PC-3 (cell line): ENCODE results near the gene NTM. TPM values are rescaled to one million over a fixed set of nuclear protein-coding genes. Genes with fewer than 3 reads are reported as not detected.

Experiments used
- ATAC-seq: fragments of 200-7000 bp; cut with Tn5 transposase; 2 replicates; pipeline ENCODE4 v1.9.1; 2020; ENCODE audit warnings: mild to moderate bottlenecking, moderate library complexity
- BruUV-seq: library from RNA; stranded (reverse); fragments of 400-500 nt; replicated peaks from 2 replicates; lab custom pipeline; 2021; lab: Mats Ljungman, UMichigan
- CTCF ChIA-PET: fragments of 300-600 bp; sonication (Branson Sonifier 250); formaldehyde crosslinking; loops from one replicate; lab custom pipeline; 2022; ENCODE audit warnings: antibody characterized with exemption; lab: Charles Lee
- POLR2A ChIA-PET: fragments of 300-600 bp; sonication (Branson Sonifier 250); formaldehyde crosslinking; loops from one replicate; lab custom pipeline; 2022; ENCODE audit warnings: antibody characterized with exemption; ENCODE audit not compliant: unreplicated experiment; lab: Charles Lee
- DNase-seq: peaks from one replicate; pipeline ENCODE4 v3.0.0-alpha.2; 2015
- H2AFZ ChIP-seq: fragments of 300-600 bp; sonication (generic); 2 replicates; pipeline ENCODE4 v1.6.0; 2016; ENCODE audit warnings: antibody characterized with exemption, low read length
- H3F3A ChIP-seq: fragments of 300-600 bp; sonication (generic); one replicate; pipeline ENCODE4 v1.6.0; 2017; ENCODE audit warnings: antibody characterized with exemption, low read length, control low read depth, mild to moderate bottlenecking; ENCODE audit not compliant: unreplicated experiment
- H3K27ac ChIP-seq: fragments of 300-600 bp; sonication (generic); 2 replicates; pipeline ENCODE4 v1.5.1; 2016; ENCODE audit warnings: mild to moderate bottlenecking, low read length
- H3K27me3 ChIP-seq: fragments of 300-600 bp; sonication (generic); 2 replicates; pipeline ENCODE4 v1.6.1; 2016; ENCODE audit warnings: low read length, mixed read lengths
- H3K36me3 ChIP-seq: fragments of 300-600 bp; sonication (generic); 2 replicates; pipeline ENCODE4 v1.6.1; 2016; ENCODE audit warnings: low read depth, mixed run types, low read length, mixed read lengths
- H3K4me1 ChIP-seq: fragments of 300-600 bp; sonication (generic); 2 replicates; pipeline ENCODE4 v1.5.1; 2016; ENCODE audit warnings: low read length; ENCODE audit not compliant: insufficient read depth
- H3K4me2 ChIP-seq: fragments of 300-600 bp; sonication (generic); 2 replicates; pipeline ENCODE4 v1.6.0; 2016; ENCODE audit warnings: low read length
- H3K4me3 ChIP-seq: fragments of 300-600 bp; sonication (generic); 2 replicates; pipeline ENCODE4 v1.5.1; 2016; ENCODE audit warnings: mild to moderate bottlenecking, low read length, mixed read lengths
- H3K79me2 ChIP-seq: fragments of 300-600 bp; sonication (generic); 2 replicates; pipeline ENCODE4 v1.6.1; 2017; ENCODE audit warnings: low read length, mixed read lengths
- H3K9ac ChIP-seq: fragments of 300-600 bp; sonication (generic); 2 replicates; pipeline ENCODE4 v1.6.0; 2016; ENCODE audit warnings: mild to moderate bottlenecking, low read length
- H3K9me2 ChIP-seq: fragments of 300-600 bp; sonication (generic); replicated peaks from 2 replicates; pipeline ENCODE4 v1.6.1; 2016; ENCODE audit warnings: mixed run types, low read length, mixed read lengths
- H3K9me3 ChIP-seq: fragments of 300-600 bp; sonication (generic); 2 replicates; pipeline ENCODE4 v1.6.1; 2016; ENCODE audit warnings: low read length, mixed read lengths
- H4K20me1 ChIP-seq: fragments of 300-600 bp; sonication (generic); 2 replicates; pipeline ENCODE4 v1.6.1; 2016; ENCODE audit warnings: low read length, mixed read lengths
- EZH2 ChIP-seq: fragments of 300-600 bp; sonication (generic); IDR thresholded peaks from one replicate; pipeline ENCODE4 v1.6.1; 2017; ENCODE audit warnings: antibody characterized with exemption, mild to moderate bottlenecking, low read length; ENCODE audit not compliant: unreplicated experiment
- EZH2phosphoT487 ChIP-seq: fragments of 300-600 bp; sonication (generic); IDR thresholded peaks from 2 replicates; pipeline ENCODE4 v1.6.1; 2018; ENCODE audit warnings: mild to moderate bottlenecking, antibody characterized with exemption, low read length, borderline replicate concordance
- intact Hi-C: fragments of 100-400 bp; cut with micrococcal nuclease; formaldehyde crosslinking; loops from 2 replicates; pipeline ENCODE4 v1.9.0; 2023
- total RNA-seq: library from RNA; depleted of rRNA; stranded (reverse); fragments of >200 nt; gene quantifications from 2 replicates; pipeline ENCODE4 v1.2.3, GENCODE V29; 2014
- TF ChIP-seq, protein P1 (sequence below): fragments of 300-600 bp; sonication (generic); conservative IDR thresholded peaks from 2 replicates; pipeline ENCODE4 v1.5.1; 2017; ENCODE audit warnings: antibody characterized with exemption, low read depth, mild to moderate bottlenecking, low read length

Gene NTM
- total RNA-seq, 1 experiment from 2014 or later, result not detected

DNA sequence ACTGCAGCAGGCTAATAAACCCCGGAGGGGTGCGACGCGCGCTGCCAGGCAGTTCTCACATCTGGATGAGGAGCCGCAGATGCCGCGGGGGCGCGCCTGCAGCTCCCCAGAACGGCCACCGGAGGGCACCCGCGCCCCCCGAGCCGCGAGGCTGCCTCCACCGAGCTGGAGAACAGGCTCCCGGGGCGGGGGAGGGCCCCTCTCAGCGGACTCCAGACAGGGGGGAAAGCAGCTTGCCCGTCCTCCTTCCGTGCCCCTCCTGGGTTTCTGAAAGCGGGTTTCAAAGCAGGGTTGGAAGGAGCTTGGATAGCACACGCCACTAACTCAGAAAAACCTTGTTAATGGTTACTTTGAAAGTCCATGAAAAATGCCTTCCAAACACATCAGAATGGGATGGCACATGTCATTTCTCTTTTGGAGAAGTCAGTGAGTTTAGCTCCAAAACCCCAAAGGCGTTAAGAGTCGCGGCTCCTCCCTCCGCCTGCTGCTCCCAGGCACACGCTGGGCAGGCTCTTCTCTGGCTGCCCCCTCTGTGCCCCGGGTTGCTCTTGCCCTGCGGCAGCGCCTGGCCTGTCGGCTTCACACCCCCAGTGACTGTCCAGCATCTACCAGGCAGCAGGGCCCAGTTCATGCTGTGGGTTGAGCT, 317.8 kb downstream of the NTM start:
- Histone ChIP-seq H3K9me2 (no peaks in the 10 kb centered on the region), H2AFZ (peak overlapping the region; percentile 60; the same call in 1 of the 2 replicates), H3K27me3 (peaks cover 63% of the 10 kb centered on the region), H3K4me2 (peak overlapping the region; percentile 49; the same call in 1 of the 2 replicates), H3K4me3 (no peak overlapping the region), H3K4me1 (no peaks in the 10 kb centered on the region), H3K36me3 (no peaks in the 10 kb centered on the region), H3K9me3 (no peaks in the 10 kb centered on the region; the same call in 1 of the 2 replicates), H3F3A (no peaks in the 10 kb centered on the region), H3K79me2 (no peaks in the 10 kb centered on the region), H3K27ac (no peak overlapping the region), H3K9ac (no peak overlapping the region), H4K20me1 (no peaks in the 10 kb centered on the region)
- CTCF ChIA-PET, result no interaction called here
- TF ChIP-seq EZH2phosphoT487, result no peak
- TF ChIP-seq, protein P1, sequence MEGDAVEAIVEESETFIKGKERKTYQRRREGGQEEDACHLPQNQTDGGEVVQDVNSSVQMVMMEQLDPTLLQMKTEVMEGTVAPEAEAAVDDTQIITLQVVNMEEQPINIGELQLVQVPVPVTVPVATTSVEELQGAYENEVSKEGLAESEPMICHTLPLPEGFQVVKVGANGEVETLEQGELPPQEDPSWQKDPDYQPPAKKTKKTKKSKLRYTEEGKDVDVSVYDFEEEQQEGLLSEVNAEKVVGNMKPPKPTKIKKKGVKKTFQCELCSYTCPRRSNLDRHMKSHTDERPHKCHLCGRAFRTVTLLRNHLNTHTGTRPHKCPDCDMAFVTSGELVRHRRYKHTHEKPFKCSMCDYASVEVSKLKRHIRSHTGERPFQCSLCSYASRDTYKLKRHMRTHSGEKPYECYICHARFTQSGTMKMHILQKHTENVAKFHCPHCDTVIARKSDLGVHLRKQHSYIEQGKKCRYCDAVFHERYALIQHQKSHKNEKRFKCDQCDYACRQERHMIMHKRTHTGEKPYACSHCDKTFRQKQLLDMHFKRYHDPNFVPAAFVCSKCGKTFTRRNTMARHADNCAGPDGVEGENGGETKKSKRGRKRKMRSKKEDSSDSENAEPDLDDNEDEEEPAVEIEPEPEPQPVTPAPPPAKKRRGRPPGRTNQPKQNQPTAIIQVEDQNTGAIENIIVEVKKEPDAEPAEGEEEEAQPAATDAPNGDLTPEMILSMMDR, result peak; percentile 86
- ATAC-seq (peak; percentile 82), DNase-seq (peak; percentile 63)
- POLR2A ChIA-PET, result no interaction called here
- BruUV-seq, result no TSS peak
- intact Hi-C loops, result no loop called here

DNA sequence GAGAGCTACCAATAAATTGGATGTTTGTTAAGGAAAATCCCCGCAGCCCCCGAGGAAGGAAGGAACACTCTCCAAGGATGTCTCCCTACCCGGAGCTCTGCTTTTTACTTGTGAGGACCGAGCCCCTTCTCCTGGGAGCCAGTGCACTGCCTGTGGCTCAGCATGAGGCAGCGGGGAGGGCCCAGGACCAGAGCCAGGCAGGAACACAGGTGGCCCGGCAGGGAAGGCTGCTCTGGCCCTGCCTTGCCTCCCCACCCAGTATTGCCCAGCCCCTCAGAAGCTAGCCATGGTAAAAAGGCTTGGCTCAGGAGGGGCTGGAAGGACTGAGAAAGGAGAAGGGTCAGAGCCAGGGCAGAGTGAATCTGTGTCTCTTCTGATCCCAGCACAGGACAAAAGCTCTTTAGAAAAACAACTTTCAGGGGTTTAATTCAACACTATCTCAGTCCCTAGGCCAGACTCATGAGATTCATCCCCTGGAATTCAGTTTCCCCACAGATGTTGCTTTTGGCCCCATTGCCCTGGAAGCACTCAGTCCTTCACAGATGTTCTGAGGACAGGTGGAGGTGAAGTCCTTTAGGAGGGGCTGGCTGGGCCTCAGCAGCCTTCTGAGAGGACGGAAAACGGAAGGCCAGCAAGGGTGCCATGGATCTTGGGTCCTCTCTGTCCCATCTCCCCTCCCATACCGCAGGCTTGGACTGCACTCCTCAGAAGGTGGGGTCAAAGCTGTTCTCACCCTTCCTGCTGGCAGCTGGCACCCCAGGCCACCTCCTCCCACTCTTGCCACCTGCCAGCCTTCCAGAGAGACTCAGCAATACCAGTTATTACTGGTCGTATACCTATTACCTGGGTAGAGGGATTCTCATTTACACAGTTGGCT, 318.9 kb downstream of the NTM start:
- no peak overlapping the region for H3K9ac ChIP-seq
- POLR2A ChIA-PET, result no interaction called here

More for the DNA sequence above, 318.9 kb downstream of the NTM start:
- H3K4me1 ChIP-seq, result no peaks in the 10 kb centered on the region
- peaks cover 54% of the 10 kb centered on the region for H3K27me3 ChIP-seq
- no TSS peak for BruUV-seq
- DNase-seq, result no peak
- CTCF ChIA-PET, result no interaction called here
- no peak overlapping the region for H3K4me2 ChIP-seq
- H3K36me3 ChIP-seq, result no peaks in the 10 kb centered on the region
- intact Hi-C loops, result no loop called here
- H4K20me1 ChIP-seq, result no peaks in the 10 kb centered on the region
- no peak for TF ChIP-seq EZH2phosphoT487
- TF ChIP-seq, protein P1, result no peak
- no peak for TF ChIP-seq EZH2
- H2AFZ ChIP-seq, result no peak overlapping the region
- H3K4me3 ChIP-seq, result no peak overlapping the region
- no peaks in the 10 kb centered on the region for H3K9me2 ChIP-seq
- no peaks in the 10 kb centered on the region for H3F3A ChIP-seq
- H3K79me2 ChIP-seq, result no peaks in the 10 kb centered on the region
- no peak overlapping the region for H3K27ac ChIP-seq
- no peak for ATAC-seq
- no peaks in the 10 kb centered on the region; the same call in 1 of the 2 replicates for H3K9me3 ChIP-seq
